CD4-positive, alpha-beta T cell treated with Interleukin-17A for 1 hour (primary cell): ENCODE results near the gene ALX3.

Experiments used
- DNase-seq: peaks from one replicate; pipeline ENCODE4 v3.0.0-alpha.2; 2020

ALX3 gene

GRCh38 chr1:110063781-110064180 is 6.7 kb downstream of the ALX3 start:
- no peak for DNase-seq

DNA sequence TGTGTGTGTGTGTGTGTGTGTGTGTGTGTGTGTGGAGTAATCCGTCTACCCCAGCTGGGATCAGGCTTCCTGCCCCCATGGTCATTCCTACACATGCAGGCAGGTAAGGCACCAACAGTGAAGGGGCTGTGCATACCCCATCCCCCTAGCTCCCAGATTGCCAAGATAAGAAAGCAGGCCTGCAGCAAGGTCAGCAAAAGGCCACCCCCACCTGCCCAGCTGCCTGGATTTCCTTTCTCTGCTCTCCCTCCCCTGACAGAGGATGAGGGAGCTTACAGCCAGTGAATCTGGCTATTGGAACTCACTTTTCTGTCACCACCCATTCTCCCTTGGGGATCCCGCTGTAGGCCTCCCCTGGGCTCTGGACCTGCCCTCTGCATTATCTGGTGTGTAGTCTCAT is 7.9 kb downstream of the ALX3 start:
- DNase-seq: no peak

- DNase-seq: no peak
Observed at GRCh38 chr1:110061341-110061740, 9.1 kb downstream of the ALX3 start.

- no peak for DNase-seq
Observed at GRCh38 chr1:110060662-110061060, 9.8 kb downstream of the ALX3 start.

GRCh38 chr1:110060034-110060661 is 10.3 kb downstream of the ALX3 start:
- peak; percentile 69 for DNase-seq

GRCh38 chr1:110059133-110059863 is 11.2 kb downstream of the ALX3 start:
- DNase-seq: no peak

DNA sequence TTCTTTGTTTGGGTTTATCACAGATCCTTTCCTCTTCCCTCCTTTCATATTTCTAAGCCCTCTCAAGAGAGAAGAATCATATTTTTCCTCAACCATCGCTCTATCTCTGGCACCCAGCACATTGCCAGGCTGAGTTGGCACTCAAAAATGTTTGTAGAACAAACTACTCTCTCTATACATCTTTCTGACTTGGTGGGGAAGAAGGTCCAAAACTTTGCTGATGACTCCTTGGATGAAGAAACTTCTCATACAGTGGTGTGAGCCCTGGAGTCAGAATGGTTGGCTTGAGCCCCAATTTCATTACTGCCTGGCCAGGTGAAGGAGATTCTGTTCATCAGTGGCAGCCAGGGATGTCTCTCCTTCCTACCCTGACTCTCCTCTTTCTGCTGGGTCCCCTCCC is 11.9 kb downstream of the ALX3 start:
- DNase-seq: no peak

- DNase-seq: no peak
Observed at GRCh38 chr1:110057963-110058518, 12.4 kb downstream of the ALX3 start.

DNA sequence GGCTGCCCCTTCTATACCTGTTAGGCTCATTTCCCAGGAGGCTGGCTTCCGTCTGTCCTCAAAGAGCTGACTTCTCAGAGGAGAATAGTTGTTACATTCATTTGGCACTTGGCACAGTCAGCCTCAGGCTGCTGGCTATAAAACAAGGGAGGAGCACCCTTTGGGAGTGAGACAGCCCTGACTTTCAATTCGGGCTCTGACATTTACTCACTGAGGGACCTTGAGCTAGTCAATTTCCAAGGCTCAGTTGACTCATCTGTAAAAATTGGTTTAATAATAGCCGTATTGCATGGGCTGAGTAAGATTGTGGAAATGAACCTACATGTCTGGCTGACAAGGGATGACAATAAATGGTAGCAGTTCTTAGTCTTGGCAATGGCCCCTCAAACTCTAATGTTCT is 13.7 kb downstream of the ALX3 start:
- no peak for DNase-seq

DNA sequence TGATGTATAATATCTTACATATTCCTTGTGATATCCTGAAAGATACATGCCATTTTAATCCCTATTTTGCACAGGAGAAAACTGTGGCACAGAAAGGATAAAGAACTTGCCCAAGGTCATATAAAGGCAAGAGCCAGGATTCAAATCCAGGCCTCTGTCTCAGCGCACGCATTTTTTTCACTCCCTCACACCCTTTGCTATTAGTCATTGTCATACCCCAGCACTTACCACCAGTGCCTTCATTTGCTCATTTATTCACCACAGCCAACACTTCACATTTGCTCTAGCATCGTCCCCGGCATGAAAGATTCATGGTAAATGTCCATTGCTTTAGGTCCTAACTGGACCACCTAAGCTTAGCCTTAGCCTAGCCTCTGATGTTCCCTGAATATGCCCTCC is 14.2 kb downstream of the ALX3 start:
- DNase-seq: no peak

DNA sequence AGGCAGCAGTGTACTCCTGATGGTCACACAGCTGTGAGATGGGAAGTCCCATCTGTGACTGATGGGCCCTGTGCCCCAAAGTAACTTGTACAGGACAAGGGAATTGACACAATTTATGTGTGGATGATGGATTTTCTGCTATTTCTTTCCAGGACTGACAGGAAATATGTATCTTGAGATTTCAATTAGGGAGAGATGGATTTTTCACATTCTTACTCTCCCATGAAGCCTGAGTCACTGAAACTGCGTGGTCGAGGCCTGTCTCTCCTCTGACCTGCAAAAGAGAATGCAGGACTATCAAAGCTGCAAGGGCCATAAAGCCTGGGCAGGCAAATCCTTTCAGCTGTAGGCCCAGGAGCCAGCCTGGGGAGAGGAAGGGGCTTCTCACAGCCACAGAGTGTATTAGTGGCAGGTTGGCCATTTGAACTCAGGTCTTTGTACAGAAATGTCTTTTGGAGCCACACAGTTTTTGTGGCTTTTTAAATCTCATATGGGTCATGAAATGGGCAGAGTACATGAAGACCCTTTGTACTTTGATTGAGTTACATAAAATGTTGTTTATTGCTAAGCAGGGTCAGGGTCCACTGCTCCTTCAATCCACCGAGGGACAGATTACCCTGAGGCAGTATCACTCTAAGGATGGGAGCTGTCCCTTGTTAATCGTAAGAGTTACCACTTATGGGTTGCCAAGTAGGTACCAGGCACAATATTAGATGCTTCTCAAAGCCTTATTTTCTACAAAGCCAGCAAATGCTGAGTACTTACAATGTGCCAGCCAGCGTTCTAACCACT is 14.8 kb downstream of the ALX3 start:
- no peak for DNase-seq

DNA sequence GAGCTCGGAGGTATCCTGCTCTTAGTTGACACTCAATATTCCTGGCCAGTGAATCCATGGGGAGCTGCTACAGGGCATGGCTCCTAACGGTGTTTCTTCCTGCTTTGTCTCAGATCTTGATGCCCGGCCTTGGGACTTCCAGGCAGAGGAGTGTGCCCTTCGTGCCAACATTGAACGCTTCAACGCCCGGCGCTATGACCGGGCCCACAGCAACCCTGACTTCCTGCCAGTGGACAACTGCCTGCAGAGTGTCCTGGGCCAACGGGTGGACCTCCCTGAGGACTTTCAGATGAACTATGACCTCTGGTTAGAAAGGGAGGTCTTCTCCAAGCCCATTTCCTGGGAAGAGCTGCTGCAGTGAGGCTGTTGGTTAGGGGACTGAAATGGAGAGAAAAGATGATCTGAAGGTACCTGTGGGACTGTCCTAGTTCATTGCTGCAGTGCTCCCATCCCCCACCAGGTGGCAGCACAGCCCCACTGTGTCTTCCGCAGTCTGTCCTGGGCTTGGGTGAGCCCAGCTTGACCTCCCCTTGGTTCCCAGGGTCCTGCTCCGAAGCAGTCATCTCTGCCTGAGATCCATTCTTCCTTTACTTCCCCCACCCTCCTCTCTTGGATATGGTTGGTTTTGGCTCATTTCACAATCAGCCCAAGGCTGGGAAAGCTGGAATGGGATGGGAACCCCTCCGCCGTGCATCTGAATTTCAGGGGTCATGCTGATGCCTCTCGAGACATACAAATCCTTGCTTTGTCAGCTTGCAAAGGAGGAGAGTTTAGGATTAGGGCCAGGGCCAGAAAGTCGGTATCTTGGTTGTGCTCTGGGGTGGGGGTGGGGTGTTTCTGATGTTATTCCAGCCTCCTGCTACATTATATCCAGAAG is 16.7 kb downstream of the ALX3 start:
- peak; percentile 63 for DNase-seq

- DNase-seq: no peak
Observed at GRCh38 chr1:110051262-110051648, 19.2 kb downstream of the ALX3 start.

- DNase-seq: no peak
Observed at GRCh38 chr1:110050602-110051261, 19.7 kb downstream of the ALX3 start.

- no peak for DNase-seq
Observed at GRCh38 chr1:110049801-110050601, 20.5 kb downstream of the ALX3 start.

GRCh38 chr1:110048923-110049601 is 21.4 kb downstream of the ALX3 start:
- no peak for DNase-seq

- DNase-seq: no peak
Observed at GRCh38 chr1:110048240-110048639, 22.2 kb downstream of the ALX3 start.

DNA sequence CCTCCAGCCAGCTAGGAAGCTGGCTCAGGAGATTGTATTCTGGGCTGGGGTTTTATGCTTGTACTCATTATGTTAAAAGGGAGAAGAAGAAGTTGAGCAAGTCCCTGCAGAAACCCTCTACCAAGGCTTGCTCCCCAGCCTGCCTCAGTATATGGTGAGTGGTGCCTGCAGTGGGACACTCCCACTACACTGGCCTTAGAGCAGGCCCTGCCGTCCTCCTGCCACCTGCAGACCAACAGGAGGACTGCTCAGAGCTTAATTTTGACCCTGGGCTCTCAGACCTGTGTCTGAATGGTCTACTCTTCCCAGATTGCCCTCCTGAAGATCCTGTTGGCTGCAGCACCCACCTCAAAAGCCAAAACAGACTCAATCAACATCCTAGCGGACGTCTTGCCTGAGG is 23.0 kb downstream of the ALX3 start:
- no peak for DNase-seq

DNA sequence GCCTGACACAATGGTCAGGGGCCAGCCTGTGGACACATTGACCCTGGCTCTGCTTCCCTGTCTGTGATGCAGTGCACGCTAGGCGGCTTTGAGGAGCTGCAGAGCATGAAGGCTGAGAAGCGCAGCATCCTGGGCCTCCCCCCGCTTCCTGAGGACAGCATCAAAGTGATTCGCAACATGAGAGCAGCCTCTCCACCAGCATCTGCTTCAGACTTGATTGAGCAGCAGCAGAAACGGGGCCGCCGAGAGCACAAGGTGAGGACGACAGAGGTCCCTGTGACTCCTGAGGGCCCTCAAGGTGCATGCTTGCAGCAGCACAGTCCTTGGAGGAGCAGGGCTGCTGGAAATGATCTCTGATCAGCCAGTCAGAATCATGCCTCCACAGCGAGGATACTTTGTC is 27.5 kb downstream of the ALX3 start:
- DNase-seq: no peak

DNA sequence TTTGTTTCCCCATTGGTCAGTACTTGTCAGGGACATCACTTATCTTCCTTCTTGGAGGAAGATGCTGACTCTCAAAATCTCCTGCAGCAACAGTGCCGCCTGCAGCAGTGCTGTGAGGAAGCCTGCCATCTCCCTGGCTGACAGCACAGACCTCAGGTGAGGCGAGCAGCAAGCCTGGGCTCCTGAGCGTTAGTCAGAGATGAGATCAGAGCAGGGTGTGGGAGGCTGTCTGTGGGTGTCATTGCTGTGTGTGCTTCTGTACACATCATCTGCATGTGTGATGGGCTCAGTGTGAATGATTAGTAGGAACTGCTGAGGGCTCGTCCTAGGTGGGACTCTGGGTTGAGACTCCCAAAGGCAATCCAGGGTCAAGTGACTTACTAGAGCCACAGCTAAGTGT is 29.9 kb downstream of the ALX3 start:
- no peak for DNase-seq

- DNase-seq: no peak
Observed at GRCh38 chr1:110039641-110040040, 30.8 kb downstream of the ALX3 start.
